Stimulated activated CD8-positive, alpha-beta memory T cell treated with anti-CD3 and anti-CD28 coated beads, Interleukin-4, amount 100 ng/mL, for 48 hours (primary cell): ENCODE results near the gene MAP2K3.
"Not testable (repeated sequence)": the region's sequence is repeated elsewhere in the genome, so short reads cannot be mapped to it uniquely, and the experiment has no call there.

Experiments used
- DNase-seq: peaks from one replicate; pipeline ENCODE4 v3.0.0-alpha.2; 2020

The MAP2K3 gene

DNA sequence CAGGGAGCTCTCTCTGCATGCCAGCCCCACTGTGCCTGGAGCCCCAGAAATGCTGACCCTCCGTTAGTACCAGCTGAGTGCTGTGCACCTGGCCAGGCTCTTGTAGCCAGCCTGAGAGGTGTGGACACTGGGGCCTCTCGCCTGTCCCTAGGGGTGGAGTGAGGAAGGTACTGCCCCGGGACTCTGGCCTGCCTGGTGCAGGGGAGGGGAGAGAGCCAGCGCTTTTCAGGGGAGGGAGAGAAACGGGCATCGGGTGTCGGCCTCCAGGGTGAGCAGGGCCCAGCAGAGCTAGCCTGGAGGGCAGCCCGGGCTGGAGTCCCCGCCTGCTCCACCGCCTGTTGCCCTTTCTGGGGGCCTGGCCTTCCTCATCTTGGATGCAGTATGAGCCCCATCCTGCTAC lies 13.1 kb downstream of the MAP2K3 start:
- DNase-seq = no peak

GRCh38 chr17:21298056-21298982 lies 13.8 kb downstream of the MAP2K3 start:
- DNase-seq = no peak

DNA sequence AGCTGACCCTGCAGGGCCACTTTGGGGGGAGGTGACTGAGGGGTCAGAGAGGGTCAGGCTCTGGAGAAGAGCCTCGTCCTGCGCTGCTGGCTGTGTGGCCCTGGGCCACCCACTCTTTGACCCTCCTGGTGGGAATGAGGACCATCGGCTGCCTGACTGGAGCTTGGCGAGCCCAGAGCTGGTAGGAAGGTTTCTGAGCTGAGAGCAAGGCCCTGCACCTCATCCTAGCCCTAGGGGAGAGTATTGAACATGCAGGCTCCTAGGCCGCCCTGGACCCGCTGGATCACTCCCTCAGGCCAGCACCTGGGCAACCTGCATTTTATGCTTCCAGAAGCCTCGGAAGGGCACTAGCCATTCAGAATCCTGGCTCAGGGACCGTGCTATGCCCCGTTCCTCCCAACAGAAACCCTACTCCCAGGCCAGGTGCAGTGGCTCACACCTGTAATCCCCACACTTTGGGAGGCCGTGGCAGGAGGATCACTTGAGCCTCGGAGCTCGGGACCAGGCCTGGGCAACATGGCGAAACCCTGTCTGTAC lies 14.5 kb downstream of the MAP2K3 start:
- DNase-seq = no peak

GRCh38 chr17:21299981-21300600 lies 15.6 kb downstream of the MAP2K3 start:
- DNase-seq = no peak

GRCh38 chr17:21300601-21301571 lies 16.4 kb downstream of the MAP2K3 start:
- DNase-seq = no peak

DNA sequence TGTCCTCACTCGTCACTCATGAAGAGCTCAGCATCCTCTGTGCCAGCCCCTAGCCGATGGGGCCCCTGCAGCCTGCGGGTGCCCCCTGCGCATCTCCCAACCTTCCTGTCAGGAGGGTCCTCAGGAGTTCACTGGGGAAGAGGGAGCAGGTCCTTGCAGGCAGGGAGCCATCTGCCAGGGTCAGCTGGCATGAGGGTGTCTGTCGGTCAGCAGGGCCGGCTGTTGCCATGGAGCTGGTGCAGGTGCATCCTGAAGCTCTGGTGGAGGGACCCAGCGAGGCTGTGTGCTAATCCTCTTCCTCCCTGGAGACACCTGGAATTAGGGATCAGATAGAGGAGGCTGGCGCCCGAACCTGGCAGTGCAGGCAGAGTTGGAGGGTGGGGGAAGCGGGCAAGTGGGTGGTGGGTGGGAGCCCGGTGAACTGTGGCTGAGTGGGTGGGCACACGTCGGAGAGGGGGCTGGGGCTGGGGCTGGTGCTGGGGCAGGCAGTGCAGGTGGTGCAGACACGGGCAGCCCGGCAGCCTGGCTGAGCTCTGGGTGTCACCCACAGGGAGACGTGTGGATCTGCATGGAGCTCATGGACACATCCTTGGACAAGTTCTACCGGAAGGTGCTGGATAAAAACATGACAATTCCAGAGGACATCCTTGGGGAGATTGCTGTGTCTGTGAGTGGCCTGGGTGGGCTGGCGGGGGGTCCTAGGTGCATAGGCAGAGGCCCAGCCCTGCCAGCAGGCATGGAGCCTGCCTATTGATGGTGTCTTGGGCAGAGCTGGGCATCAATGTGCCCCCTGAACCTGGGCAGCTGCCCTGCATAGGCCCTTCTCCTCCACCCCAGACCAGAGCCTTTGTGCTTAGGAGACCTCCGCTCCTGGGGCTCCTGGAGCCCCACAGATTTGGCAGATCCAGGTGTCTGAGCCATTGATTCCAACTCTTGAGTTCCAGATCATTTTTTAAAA lies 17.4 kb downstream of the MAP2K3 start:
- no peak for DNase-seq

GRCh38 chr17:21302711-21303425 lies 18.4 kb downstream of the MAP2K3 start:
- no peak for DNase-seq

- no peak for DNase-seq
These were observed 19.0 kb downstream of the MAP2K3 start for GRCh38 chr17:21303441-21304065.

GRCh38 chr17:21304091-21304490 lies 19.6 kb downstream of the MAP2K3 start:
- DNase-seq = no peak

DNA sequence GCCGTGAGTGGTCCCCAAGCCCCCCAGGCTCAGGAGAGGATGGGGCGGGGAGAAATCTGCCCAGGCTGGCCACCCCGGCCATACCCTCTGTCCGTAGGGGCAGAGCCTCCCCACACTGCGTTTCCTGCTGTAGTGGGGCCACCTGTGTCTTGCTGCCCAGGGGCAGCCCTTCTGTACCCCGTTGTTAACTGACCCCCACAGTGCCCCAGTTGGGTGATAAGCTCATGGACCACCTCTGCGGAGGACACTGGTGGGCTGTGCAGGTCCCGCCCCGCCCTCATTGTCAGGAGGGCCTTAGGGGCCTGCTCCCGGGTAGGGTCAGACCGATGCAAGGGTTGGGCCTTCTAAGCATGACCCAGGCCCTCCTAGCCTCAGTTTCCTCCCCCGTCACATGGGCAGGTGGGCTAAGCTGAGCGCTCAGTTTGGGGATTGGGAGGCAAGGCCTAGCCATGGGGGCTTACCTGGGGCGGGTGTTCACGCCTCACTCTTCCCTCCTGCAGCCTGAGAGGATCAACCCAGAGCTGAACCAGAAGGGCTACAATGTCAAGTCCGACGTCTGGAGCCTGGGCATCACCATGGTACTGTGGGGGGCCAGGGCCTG lies 20.1 kb downstream of the MAP2K3 start:
- not testable (repeated sequence) for DNase-seq

- DNase-seq = not testable (repeated sequence)
These were observed 21.1 kb downstream of the MAP2K3 start for GRCh38 chr17:21305431-21306180.

GRCh38 chr17:21306611-21307272 lies 22.2 kb downstream of the MAP2K3 start:
- DNase-seq = not testable (repeated sequence)

DNA sequence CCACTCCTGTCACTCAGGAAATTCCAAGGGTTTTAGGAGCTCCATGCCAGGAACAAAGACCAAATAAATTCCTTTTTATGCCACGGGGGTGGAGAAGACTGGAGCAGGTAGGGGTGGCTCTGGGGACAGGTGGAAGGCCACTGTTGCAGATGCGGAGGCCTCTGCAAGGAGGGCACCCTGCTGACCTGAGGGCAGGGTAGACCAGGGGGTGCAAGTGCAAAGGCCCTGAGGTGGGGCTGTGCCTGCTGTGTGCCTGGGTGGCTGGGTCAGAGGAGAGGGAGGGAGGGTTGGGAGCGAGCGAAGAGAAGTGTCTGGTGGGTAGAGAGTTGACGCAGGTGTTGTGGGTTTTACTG lies 22.7 kb downstream of the MAP2K3 start:
- not testable (repeated sequence) for DNase-seq

DNA sequence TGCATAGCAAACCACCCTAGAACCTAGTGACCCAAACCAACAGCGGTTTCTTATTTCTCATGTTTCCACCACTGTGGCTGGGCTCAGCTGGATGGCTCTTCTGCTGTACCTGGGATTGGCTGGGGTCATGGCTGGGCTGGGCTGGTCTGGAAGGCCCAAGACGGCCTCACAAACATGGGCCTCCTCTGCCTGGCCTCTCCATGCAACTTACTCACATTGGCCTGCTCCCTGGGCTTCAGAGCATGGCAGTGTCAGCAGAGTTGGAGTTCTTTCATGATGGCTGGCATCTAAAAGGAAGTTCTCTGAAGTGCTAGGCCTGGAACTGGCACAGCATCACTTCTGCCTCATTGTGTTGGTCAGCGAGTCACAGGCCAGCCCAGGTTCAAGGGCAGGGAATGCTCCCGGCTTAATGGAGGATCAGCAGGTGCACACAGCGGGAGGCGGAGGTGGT lies 24.4 kb downstream of the MAP2K3 start:
- DNase-seq = peak; percentile 13

- peak; percentile 18 for DNase-seq
These were observed 25.7 kb downstream of the MAP2K3 start for GRCh38 chr17:21310061-21310765.

- DNase-seq = peak; percentile 14
These were observed 26.5 kb downstream of the MAP2K3 start for GRCh38 chr17:21310766-21311602.

- peak; percentile 15 for DNase-seq
These were observed 28.8 kb downstream of the MAP2K3 start for GRCh38 chr17:21313320-21313719.
